Myocyte (in vitro differentiated cells): ENCODE results near the gene TRIM45. TPM values are rescaled to one million over a fixed set of nuclear protein-coding genes. Genes with fewer than 3 reads are reported as not detected.
A peak's percentile ranks its signal among the peaks of the same experiment; 100 is the strongest.
"Not testable (repeated sequence)": the region's sequence is repeated elsewhere in the genome, so short reads cannot be mapped to it uniquely, and the experiment has no call there.

ENCODE experiments used
- DNase-seq: peaks from one replicate; pipeline ENCODE4 v3.0.0-alpha.2; 2012; ENCODE audit warnings: low read depth
- polyA plus RNA-seq: library from polyadenylated mRNA; unstranded; fragments of >200 nt; gene quantifications from one replicate; pipeline ENCODE4 v1.2.1, GENCODE V29; 2012; ENCODE audit warnings: missing spikeins
- total RNA-seq: library from RNA; depleted of rRNA; stranded (reverse); fragments of >200 nt; gene quantifications from 2 replicates; pipeline ENCODE4 v1.2.3, GENCODE V29; 2014

TRIM45 gene, protein sequence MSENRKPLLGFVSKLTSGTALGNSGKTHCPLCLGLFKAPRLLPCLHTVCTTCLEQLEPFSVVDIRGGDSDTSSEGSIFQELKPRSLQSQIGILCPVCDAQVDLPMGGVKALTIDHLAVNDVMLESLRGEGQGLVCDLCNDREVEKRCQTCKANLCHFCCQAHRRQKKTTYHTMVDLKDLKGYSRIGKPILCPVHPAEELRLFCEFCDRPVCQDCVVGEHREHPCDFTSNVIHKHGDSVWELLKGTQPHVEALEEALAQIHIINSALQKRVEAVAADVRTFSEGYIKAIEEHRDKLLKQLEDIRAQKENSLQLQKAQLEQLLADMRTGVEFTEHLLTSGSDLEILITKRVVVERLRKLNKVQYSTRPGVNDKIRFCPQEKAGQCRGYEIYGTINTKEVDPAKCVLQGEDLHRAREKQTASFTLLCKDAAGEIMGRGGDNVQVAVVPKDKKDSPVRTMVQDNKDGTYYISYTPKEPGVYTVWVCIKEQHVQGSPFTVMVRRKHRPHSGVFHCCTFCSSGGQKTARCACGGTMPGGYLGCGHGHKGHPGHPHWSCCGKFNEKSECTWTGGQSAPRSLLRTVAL
- 14.4 and 17.1 TPM in 2 replicates for total RNA-seq
- polyA plus RNA-seq: 8.0 TPM

DNA sequence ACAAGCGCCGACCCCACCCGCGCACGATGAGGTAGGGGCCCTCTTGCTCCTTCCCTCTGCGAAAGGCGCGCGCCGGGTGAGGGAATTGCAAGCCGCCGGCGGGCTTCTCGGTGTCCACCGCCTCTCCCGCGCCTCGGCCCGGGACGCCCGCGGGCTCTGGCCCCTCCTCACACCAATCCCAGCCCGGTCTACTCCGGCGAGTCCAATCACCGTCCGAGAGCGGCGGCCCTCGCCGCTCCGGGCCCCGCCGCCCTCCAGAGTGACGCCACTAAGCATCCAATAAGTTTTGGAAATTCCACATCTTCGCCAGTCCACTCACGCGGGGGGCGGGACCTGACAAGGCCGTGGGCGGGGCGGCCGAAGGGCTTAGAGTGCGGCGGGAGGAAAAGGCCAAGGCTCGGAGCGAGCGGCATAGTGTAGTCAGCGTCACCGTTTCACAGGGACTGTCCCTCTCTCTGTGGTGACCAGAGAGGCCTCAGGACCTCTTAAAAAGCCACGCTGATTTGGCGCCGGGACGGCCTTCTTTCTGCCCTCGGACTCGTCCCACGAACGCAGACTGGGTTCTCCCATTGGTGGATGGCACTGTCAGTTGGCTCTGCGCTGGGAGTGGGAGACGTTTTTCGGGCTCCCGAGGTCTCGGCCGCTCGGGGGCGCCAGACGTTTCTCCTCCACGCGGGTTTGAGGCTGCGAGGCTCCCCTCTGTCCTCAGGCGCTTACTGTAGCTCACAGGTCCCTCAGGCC lies at the start of gene TRIM45:
Gene TRIM45, minus strand, starts transcription at position 161 of the 741 bp plus-strand sequence. CDS start 548 bp downstream, outside the sequence.
- peak; percentile 99 for DNase-seq

DNA sequence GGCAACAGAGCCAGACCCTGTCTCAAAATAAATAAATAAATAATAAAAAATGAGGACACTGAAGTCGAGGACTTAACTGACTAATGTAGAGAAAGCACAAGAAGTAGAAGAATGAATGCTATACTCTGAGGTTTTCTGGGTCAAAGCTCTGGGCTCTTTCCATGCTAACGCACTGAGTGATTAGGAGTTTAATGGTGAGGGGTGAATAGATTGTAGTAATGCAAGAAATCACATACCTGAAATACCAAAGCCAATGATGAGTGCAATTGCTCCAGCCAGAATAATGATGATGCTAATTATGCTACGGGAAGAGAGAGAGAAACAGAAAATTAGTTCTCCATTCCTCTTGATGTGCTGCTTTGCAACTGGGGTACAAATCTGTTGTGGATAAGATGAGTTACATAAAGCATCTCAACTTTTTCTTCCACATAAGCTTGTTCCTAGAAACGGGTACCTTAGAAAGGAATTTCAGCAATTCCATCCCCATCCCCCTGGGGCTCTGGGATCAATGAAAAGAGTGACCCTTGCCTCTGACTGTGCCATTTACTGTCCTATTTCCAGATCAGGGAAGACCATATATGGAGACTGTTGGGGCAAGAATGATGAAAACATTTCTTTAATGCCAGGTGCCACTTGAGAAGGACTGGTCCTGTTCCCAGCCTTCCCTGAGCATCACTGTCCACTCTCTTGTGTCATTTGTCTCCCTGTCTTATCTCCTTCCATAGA lies 48.5 kb upstream of the TRIM45 start:
- DNase-seq: no peak

DNA sequence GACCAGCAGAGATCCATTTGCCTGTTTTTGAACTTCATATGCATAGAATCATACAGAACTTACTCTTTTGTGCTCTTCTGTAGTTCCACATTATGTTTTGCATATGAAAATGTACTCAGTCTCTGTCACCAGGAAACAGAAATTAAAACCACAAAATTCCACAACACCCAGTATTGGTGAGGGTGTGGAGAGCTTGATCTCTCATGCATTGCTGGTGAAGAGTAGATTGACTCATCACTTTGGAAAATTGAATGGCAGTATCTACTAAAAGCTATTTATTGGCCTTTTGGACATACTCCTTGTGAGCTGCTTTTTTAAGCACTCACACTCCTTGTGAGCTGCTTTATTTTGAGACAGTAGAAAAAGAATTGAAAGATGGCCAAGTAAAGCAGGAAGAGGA lies 45.9 kb upstream of the TRIM45 start:
- DNase-seq: peak; percentile 15

DNA sequence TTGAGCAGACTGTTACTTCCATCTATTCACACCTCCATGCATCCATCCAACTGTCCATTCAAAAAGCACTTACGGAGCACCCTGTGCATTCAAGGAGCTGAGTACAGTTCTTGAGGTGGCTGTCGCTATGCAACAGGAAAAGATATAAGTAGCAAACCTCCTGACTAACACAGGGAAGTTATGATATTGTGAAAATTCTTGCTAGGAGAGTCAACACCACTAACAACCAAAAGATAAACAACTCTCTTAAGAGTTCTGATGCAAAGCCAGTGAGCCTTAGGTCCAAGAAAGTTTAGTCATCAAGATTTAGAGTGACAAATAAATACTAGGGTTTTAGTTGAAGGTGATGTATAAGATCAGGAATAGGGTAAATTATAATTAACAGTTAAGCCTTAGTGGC lies 44.5 kb upstream of the TRIM45 start:
- no peak for DNase-seq

DNA sequence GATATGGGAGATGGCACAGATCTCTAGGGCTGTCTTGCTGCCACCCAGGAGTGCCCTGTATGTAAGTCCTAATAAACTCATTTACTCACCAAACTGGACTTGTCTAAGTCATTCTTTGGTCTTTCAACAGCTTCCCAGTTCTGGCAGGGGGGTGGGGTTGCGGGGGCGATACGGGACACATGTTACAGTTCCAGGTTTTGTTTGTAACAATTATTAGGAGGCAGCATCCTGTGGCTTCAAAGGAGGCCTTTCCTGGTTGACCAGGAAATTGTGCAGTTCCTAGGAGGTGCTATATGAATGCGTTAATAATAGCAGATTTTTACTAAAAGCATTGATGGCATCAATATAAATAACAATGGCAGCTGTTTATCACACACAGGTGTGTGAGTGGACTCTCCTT lies 42.7 kb upstream of the TRIM45 start:
- DNase-seq: no peak

DNA sequence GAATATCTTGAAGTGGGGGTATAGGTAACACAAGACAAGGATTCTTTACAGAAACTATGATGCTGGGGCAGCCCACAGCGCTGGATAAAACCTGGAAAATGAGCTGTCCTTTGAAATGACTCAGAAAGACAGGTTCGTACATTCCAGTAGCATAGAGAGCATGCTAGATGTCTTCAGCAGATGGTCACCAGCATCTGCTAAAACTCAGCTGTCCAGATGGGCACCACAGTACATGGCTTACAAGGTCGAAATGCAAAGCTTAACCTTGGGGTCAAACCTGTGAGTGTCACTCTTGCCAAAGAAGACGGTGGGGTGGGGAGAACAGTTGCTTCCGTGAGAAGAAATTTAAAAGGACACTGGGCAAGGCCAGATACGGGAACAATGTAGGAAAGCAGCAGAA lies 41.3 kb upstream of the TRIM45 start:
- DNase-seq: peak; percentile 85

DNA sequence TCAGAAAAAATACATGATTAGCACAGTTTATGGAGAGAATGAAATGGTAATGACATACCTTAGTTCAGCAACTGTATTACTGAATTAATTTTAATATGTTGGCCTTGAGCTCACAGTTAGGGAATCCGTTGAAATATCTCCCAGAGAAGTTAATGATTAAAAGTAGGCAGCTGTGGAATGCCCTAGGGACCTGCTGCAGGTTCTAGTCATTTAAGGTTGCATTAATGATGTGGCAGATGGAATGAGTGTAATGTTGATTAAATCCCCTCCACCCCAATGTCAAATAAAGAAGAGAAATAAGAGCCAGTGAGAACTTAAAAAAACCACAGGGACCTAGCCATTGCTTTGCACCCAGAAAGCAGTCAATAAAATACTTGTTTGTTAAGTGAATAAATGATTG lies 40.3 kb upstream of the TRIM45 start:
- DNase-seq: no peak

DNA sequence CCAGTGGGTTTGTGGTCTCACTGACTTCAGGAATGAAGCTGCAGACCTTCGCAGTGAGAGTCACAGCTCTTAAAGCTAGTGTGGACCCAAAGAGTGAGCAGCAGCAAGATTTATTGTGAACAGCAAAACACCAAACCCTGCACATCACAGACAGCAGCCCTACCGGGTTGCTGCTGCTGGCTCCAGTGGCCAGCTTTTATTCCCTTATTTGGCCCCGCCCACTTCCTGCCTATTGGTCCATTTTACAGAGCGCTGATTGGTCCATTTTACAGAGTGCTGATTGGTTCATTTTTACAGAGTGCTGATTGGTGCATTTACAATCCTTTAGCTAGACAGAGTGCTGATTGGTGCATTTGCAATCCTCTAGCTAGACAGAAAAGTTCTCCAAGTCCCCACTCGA lies 29.8 kb upstream of the TRIM45 start:
- DNase-seq: not testable (repeated sequence)

DNA sequence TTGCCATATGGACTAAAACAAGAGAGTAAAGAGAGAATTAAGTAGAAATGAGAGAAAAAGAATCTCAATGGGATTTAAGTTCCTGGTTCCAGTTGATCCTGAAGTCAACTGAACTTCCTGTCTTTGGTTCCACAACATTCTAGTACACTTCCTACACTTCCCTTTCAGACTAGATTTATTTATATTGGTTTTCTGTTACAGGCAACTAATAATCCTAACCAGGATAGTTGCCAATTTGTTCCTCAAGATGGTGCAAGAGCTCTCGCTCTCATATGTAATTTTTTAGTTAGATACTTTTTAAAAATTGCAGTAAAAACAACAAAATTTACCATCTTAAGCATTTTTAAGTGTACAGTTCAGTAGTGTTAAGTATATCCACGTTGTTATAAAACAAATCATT lies 28.8 kb upstream of the TRIM45 start:
- DNase-seq: no peak

DNA sequence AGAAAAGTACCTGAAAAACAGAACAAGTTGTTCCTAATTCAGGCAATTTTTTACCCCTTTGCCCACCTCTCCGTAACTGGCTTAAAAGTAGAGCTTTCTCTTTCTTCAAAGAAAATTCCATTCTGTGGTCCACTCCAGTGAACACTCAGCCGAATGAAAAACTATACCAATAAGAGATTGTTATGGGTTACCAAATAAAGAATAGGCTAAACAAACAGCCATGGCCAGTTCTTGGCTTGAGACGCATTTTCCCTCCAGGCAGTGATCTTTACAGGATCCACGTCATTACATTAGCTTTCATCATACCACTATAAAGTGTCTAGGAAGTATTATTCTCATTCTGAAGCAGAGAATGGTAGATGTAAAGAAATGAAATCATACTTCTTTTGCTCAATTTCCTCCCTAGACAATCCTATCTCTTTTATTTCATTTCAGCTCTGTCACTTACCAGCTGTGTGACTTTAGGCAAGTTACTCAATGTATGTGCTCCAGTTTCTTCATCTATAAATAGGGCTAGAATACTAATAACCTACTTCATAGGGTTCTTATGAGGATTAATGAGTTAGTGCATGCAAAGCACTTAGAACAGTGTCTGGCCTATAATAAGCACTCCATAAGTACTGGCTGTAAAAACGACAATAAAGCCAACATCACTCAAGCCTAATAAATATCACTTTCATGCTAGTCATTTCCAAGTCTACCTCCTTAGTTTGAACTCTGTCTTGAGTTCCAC lies 26.5 kb upstream of the TRIM45 start:
- no peak for DNase-seq

DNA sequence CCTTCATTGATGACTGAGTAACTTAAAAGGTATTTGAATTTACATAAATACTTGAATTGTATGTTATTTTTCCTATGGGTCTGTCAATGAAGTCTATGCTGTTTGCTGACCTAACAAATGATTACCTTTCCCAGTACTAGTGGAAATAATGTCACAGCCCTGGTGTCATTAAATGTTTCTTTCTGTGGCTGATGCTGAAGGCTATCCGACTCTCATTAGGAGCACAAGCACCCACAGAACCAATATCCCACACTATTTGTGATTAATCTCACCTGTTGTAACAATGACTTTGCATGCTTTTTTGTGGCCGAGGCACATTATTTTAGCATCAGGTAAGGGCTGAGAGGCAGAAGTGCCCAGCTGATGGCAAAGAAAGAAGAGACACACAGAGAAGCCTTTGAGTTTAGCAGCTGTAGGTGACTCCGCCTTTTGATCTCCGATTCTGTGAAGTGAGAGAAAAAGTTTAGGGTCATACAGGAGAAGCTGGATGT lies 25.8 kb upstream of the TRIM45 start:
- DNase-seq: peak; percentile 54

DNA sequence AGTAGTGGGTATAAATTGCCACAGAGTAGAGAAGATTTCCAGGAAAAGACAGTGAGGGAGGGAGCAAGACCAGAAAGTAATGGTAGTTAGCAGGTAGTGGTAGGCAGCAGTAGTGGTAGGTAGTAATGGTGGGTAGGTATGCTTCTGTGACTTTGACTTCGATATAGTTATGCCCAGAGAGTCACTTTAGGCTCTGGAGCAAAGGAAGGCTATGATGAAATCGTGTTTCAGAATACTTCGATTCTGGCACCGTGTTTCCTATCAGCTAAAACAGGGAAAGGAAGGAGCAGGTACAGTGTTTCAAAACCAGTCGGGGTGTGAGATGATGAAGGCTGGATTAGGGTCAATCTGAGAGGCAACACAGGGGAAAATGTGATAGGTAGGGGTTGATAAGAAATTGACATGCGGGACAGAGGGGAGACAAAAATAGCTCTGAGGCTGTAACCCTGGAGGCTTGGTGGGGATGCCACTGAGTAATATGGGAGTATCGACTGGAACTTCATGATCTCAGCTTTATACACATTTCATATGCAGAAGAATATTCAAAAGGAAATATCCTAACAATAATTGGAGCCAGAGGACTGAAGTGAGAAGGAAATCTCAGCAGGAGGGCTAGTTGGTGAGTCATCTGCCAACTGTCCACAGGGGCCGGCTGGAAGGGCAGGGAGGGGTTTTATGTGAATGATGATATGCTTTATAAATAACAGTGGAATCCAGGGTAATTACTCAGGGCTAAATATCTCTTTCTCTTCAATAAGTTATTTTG lies 25.2 kb upstream of the TRIM45 start:
- peak; percentile 90 for DNase-seq

DNA sequence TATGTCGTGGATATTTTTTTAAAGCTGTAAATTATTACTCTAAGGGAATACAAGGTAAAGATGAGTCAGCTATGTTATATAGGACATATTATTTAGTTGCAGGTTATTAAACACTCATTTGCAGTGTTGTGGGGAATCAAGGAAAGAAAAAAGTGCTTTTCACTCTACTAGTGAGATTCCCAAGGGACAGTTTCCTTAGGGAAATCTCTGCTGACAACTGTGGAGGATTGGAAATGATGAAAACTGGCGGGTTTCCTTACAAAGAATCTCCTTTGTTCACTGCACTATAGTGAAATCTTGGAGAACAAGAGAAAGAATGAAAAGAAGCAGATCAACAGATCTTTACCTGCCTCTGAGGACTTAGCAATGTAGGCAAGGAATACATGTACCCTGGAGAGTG lies 24.5 kb upstream of the TRIM45 start:
- DNase-seq: no peak

DNA sequence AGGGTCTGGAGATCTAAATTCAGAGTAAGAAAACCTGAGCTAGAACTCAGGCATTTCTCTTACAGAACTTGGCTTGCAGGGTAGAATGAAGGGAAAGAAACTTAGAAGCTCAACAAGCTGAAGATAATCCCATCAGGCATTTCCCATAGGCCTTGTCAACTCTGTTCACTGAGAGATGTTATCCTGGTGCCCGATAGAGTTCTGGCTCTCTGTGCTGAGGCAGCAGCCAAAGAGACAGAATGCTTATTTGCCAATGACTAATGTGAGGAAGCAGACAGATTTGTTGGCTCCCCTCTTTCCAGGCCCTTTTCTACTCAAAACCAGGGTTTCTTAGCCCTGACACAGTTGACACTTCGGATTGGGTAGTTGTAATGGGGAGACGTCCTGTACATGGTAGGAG lies 22.3 kb upstream of the TRIM45 start:
- no peak for DNase-seq

DNA sequence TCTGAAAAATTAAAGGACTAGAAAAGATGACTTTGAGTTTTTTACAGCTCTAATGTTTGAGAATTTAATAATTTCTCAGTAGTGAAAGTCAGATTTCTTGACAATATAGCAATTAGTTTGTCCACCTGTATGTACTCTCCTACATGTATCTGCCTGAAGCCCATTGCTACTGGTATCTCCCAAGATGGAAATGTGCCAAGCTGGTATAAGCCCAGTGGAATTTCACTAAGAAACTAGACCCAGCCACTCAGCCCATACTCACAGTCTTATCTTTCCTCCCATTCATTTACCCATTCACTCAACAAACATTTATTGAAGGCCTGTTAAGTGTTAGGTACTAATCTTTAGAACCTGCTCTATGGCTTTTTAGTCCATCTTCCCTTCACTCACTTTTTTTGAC lies 21.6 kb upstream of the TRIM45 start:
- DNase-seq: no peak

DNA sequence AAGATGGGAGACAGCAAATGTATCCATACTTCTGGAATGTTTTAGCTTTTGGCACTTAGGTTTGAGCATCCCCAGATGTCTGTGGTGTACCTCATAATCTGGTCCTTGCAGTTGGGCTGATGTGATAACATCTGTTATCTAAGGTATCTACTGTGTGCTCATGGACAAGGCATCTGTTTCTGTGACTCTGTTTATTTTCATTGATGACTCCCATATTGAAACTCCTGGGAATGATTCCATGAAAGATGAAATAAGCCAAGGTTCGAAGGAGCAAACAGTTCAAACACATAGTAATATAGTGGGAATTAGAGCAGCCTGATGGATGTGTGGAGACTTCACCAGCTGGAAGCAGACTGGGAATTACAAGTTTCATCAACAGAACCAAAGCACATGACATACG lies 20.7 kb upstream of the TRIM45 start:
- no peak for DNase-seq

DNA sequence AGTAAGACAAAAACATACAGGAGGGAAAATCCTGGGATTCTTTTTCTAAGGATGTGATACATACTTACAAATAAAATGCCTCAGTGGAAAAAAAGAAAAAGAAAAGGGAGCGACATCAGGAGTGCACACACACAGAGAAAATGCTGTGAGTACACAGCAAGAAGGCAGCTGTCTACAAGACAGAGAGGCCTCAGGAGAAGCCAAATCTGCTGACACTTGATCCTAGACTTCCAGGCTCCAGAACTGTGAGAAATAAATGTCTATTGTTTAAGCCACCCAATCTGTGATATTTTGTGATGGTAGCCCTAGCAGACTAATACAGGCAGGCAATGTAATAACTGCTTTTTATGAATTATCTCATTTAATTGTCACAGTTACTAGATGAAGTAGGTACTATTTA lies 17.0 kb upstream of the TRIM45 start:
- peak; percentile 41 for DNase-seq

DNA sequence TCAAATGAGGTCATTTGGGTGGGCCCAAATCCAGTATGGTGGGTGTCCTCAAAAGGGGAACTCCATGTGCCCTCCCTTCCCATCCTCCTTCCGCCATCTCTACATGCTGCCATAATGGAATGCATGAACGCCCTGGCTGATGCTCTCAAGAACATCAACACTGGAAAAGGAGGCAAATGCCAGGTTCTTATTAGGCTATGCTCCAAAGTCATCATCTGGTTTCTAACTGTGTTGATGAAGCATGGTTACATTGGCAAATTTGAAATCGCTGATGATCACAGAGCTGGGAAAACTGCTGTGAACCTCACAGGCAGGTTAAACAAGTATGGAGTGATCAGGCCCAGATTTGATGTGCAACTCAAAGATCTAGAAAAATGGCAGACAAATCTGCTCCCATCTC lies 16.6 kb upstream of the TRIM45 start:
- DNase-seq: no peak

DNA sequence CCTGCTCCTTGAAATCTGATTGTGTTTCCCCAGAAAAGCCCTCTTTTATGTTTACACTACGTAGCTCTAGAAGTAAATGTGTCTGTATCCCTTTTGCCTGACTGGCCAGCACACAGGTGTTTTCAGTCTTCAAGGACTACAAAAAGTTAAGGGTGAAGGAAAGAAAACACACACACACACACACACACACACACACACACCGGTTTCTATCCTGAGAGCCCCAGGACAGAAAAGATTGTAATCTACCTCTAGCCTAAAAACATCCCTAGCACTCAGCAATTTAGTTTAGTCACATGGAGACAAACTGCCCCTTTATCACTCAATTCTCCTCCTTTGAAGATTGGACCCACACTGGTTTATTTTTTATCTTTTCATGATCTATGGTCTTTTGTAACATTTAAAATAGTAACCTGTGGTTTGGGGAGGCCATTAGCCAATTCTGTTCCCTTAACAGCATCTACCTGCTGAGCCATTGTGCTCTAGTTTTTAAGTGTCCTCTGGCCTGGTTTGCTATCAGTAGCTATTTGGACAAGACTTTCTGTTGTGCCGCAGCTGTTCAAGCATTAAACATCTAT lies 15.8 kb upstream of the TRIM45 start:
- DNase-seq: no peak

DNA sequence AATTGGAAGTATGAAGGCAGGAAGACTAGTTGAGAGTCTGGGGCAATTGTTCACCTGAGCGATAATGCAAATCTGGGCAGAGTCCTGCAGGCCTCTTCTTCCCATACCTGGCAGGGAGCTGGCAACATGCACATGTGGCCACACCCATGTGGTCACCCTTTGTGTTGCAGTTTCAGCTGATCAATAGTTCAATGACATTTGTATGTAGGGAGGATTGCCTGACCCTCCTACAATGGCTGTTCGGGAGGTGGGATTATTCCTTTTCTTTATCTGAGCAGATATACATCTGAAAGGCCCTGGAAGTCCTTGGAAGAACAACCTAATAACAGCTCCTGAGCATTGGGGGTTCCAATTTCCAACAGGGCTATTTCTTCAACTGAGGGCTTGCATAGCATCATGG lies 15.2 kb upstream of the TRIM45 start:
- DNase-seq: no peak
